ENCODE data around the gene ZRANB2. TPM values are rescaled to one million over a fixed set of nuclear protein-coding genes. Genes with fewer than 3 reads are reported as not detected.

Gene ZRANB2
- total RNA-seq, 1 donor from 2014 or later = 112 TPM

GRCh38 chr1:71089536-71090270 is 8.9 kb upstream of the ZRANB2 start:
- H3K4me3 Mint-ChIP-seq = no peak overlapping the region
- H3K4me1 Mint-ChIP-seq (ENCODE audit: unreplicated experiment) = no peaks in the 10 kb centered on the region
- no peaks in the 10 kb centered on the region for H3K9me3 Mint-ChIP-seq
- peaks cover 8% of the 10 kb centered on the region for H3K27me3 Mint-ChIP-seq
- H3K36me3 Mint-ChIP-seq = no peaks in the 10 kb centered on the region
- no peak for DNase-seq (ENCODE audit: extremely low spot score, unreplicated experiment)
- no peak overlapping the region for H3K27ac Mint-ChIP-seq
- no peak for TF ChIP-seq CTCF (conservative IDR thresholded peaks at IDR 0.05)

GRCh38 chr1:71088645-71089287 is 7.9 kb upstream of the ZRANB2 start:
- Mint-ChIP-seq H3K4me1 (ENCODE audit: unreplicated experiment) (no peaks in the 10 kb centered on the region), H3K36me3 (no peaks in the 10 kb centered on the region), H3K27me3 (peaks cover 13% of the 10 kb centered on the region), H3K4me3 (no peak overlapping the region), H3K9me3 (no peaks in the 10 kb centered on the region), H3K27ac (no peak overlapping the region)
- no peak for DNase-seq (ENCODE audit: extremely low spot score, unreplicated experiment)
- no peak for TF ChIP-seq CTCF (conservative IDR thresholded peaks at IDR 0.05)

GRCh38 chr1:71087713-71088112 is 6.9 kb upstream of the ZRANB2 start:
- no peaks in the 10 kb centered on the region for H3K4me1 Mint-ChIP-seq (ENCODE audit: unreplicated experiment)
- DNase-seq (ENCODE audit: extremely low spot score, unreplicated experiment) = no peak
- H3K9me3 Mint-ChIP-seq = no peaks in the 10 kb centered on the region
- no peaks in the 10 kb centered on the region for H3K36me3 Mint-ChIP-seq
- TF ChIP-seq CTCF (conservative IDR thresholded peaks at IDR 0.05) = no peak
- no peak overlapping the region for H3K4me3 Mint-ChIP-seq
- H3K27ac Mint-ChIP-seq = no peak overlapping the region
- peaks cover 21% of the 10 kb centered on the region for H3K27me3 Mint-ChIP-seq

- peaks cover 21% of the 10 kb centered on the region for H3K27me3 Mint-ChIP-seq
- H3K4me3 Mint-ChIP-seq = no peak overlapping the region
- no peak overlapping the region for H3K27ac Mint-ChIP-seq
- H3K4me1 Mint-ChIP-seq (ENCODE audit: unreplicated experiment) = no peaks in the 10 kb centered on the region
- H3K9me3 Mint-ChIP-seq = no peaks in the 10 kb centered on the region
- no peak for TF ChIP-seq CTCF (conservative IDR thresholded peaks at IDR 0.05)
- no peaks in the 10 kb centered on the region for H3K36me3 Mint-ChIP-seq
- no peak for DNase-seq (ENCODE audit: extremely low spot score, unreplicated experiment)
These were observed 6.2 kb upstream of the ZRANB2 start for GRCh38 chr1:71087060-71087459.

- Mint-ChIP-seq H3K9me3 (no peaks in the 10 kb centered on the region), H3K27ac (no peak overlapping the region), H3K4me1 (ENCODE audit: unreplicated experiment) (no peaks in the 10 kb centered on the region), H3K4me3 (no peak overlapping the region), H3K27me3 (peaks cover 21% of the 10 kb centered on the region), H3K36me3 (no peaks in the 10 kb centered on the region)
- DNase-seq (ENCODE audit: extremely low spot score, unreplicated experiment) = no peak
- TF ChIP-seq CTCF (conservative IDR thresholded peaks at IDR 0.05) = no peak
These were observed 5.5 kb upstream of the ZRANB2 start for GRCh38 chr1:71086331-71086730.
